Stomach (tissue), 9 donors: ENCODE results near the gene BCO1. TPM values are rescaled to one million over a fixed set of nuclear protein-coding genes. Genes with fewer than 3 reads are reported as not detected.
"Not testable (repeated sequence)": the region's sequence is repeated elsewhere in the genome, so short reads cannot be mapped to it uniquely, and the experiment has no call there.

Experiments used
- DNase-seq, 2 donors: peaks; one replicate each; pipeline versions ENCODE4 v3.0.0 to v3.0.0-alpha.2; 2013 to 2019
- H3K27ac ChIP-seq, 5 donors: fragments of 200-600 bp in 4 of 5; sonication (generic) in 4 of 5; one replicate each; pipeline ENCODE4 v1.5.1; 2013 to 2019; ENCODE audit warnings: mild to moderate bottlenecking in 1 of 5, moderate library complexity in 1 of 5
- H3K27me3 ChIP-seq, 3 donors: fragments of 200-600 bp; sonication (generic); one replicate each; pipeline ENCODE4 v1.5.1; 2017 to 2019; ENCODE audit warnings: mixed run types in 1 of 3
- H3K36me3 ChIP-seq, 4 donors: fragments of 200-600 bp; sonication (generic); 1 replicate in 3 of 4; 2 replicates in 1 of 4; pipeline ENCODE4 v1.5.1; 2016 to 2019
- H3K4me1 ChIP-seq, 4 donors: fragments of 200-600 bp; sonication (generic); one replicate each; pipeline ENCODE4 v1.5.1; 2016 to 2019
- H3K4me3 ChIP-seq, 4 donors: fragments of 200-600 bp; sonication (generic) in 3 of 4; one replicate each; pipeline ENCODE4 v1.5.1; 2016 to 2019; ENCODE audit warnings: mild to moderate bottlenecking in 1 of 4
- H3K9me3 ChIP-seq, 4 donors: fragments of 200-600 bp; sonication (generic); one replicate each; pipeline ENCODE4 v1.5.1; 2016 to 2019
- EP300 ChIP-seq: sonication (generic); formaldehyde crosslinking; IDR thresholded peaks from one replicate; pipeline ENCODE4 v1.6.1; 2017; ENCODE audit warnings: antibody characterized with exemption
- POLR2A ChIP-seq, 4 donors: fragments of 450-650 bp; IDR thresholded peaks; one replicate each; pipeline ENCODE4 v1.6.1; 2016; ENCODE audit warnings: antibody characterized with exemption in 4 of 4, control low read depth in 2 of 4, mild to moderate bottlenecking in 1 of 4, moderate library complexity in 1 of 4
- POLR2AphosphoS5 ChIP-seq, 3 donors: sonication (generic); formaldehyde crosslinking; IDR thresholded peaks; one replicate each; pipeline ENCODE4 v1.6.1; 2016; ENCODE audit warnings: antibody characterized with exemption in 3 of 3
- WGBS, 5 donors: extraction: QIAGEN DNeasy Blood & Tissue Kit in 3 of 5; methylation state at CpG; one replicate each; pipeline versions ENCODE4 v1.1.5 to v1.1.7; 2013 to 2018; 5-methylcytosine and 5-hydroxymethylcytosine counted together
- intact Hi-C: fragments of 100-400 bp; cut with DNase I; formaldehyde crosslinking; loops from one replicate; pipeline ENCODE4 v1.15.1; 2023; ENCODE audit warnings: low total_unique reads
- polyA plus RNA-seq, 3 donors: library from polyadenylated mRNA; stranded (reverse); fragments of 200-250 nt; gene quantifications; one replicate each; pipeline ENCODE4 v1.2.3, GENCODE V29; 2013
- total RNA-seq, 5 donors: library from RNA; depleted of rRNA; stranded (reverse); fragments of >200 nt; gene quantifications; one replicate each; pipeline versions ENCODE4 v1.1.0 to v1.2.3, GENCODE V29; 2014 to 2016
- TF ChIP-seq, protein P1 (sequence below), 7 experiments: fragments of 450-650 bp in 4 of 7; fragments of 200-600 bp in 3 of 7; sonication (generic) in 3 of 7; IDR thresholded peaks; one replicate each; pipeline ENCODE4 v1.5.1; 2016 to 2019; ENCODE audit warnings: antibody characterized with exemption in 7 of 7, control low read depth in 2 of 7, mild to moderate bottlenecking in 1 of 7
- donor health status: healthy with polysubstance abuse.
- donor health status: Bipolar disorder and iron deficiency.
- donor health status: healthy.

Gene BCO1
- total and polyA plus RNA-seq, 8 donors = 0.38 to 5.8 (median 2.1) TPM; not detected in 3

DNA sequence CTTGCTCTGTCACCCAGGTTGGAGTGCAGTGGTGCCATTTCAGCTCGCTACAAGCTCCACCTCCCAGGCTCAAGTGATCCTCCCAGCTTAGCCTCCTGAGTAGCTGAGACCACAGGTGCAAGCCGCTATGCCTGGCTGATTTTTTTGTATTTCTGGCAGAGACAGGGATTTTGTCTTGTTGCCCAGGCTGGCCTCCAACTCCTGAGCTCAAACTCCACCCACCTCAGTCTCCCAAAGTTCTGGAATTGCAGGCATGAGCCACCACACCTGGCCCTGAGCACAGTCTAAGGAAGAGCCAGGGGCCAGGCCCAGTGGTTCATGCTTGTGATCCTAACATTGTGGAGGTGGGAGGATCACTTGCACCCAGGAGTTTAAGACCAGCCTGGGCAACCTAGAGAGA, 21.8 kb upstream of the BCO1 start:
- intact Hi-C loops = no loop called here
- DNase-seq = no peak
- Histone ChIP-seq H3K4me3 (no peak overlapping the region), H3K27ac (no peak overlapping the region), H3K9me3 (no peaks in the 10 kb centered on the region), H3K36me3 (no peaks in the 10 kb centered on the region), H3K27me3 (peaks cover 0 to 4% (median 0%) of the 10 kb centered on the region in 3 donors), H3K4me1 (peaks cover 0 to 4% (median 0%) of the 10 kb centered on the region in 4 donors)
- WGBS, 5 donors = 81 to 100% (median 90%) methylated on average over 2 of the region's 2 CpGs
- no peak for TF ChIP-seq EP300
- TF ChIP-seq, protein P1, sequence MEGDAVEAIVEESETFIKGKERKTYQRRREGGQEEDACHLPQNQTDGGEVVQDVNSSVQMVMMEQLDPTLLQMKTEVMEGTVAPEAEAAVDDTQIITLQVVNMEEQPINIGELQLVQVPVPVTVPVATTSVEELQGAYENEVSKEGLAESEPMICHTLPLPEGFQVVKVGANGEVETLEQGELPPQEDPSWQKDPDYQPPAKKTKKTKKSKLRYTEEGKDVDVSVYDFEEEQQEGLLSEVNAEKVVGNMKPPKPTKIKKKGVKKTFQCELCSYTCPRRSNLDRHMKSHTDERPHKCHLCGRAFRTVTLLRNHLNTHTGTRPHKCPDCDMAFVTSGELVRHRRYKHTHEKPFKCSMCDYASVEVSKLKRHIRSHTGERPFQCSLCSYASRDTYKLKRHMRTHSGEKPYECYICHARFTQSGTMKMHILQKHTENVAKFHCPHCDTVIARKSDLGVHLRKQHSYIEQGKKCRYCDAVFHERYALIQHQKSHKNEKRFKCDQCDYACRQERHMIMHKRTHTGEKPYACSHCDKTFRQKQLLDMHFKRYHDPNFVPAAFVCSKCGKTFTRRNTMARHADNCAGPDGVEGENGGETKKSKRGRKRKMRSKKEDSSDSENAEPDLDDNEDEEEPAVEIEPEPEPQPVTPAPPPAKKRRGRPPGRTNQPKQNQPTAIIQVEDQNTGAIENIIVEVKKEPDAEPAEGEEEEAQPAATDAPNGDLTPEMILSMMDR (IDR thresholded peaks at IDR 0.05) = no peak
- TF ChIP-seq POLR2AphosphoS5 (IDR thresholded peaks at IDR 0.05) = no peak
- no peak for TF ChIP-seq POLR2A (IDR thresholded peaks at IDR 0.05)

DNA sequence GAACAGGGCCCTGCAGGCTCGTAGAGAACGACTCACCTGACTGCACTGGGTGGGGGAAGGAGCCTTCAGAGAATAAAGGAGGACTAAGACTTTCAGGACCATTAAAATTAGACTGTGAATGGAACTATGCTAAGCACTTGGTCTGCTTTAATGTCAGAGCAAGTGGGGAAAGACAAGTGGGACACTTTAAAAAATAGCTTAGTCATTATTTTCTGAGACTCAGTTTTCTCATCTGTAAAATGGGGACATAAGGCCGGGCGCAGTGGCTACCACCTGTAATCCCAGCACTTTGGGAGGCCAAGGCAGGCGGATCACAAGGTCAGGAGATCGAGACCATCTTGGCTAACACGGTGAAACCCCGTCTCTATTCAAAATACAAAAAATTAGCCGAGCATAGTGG, 19.3 kb upstream of the BCO1 start:
- WGBS, 5 donors = 79 to 89% (median 84%) methylated on average over 9 of the region's 9 CpGs
- intact Hi-C loops = no loop called here
- Histone ChIP-seq H3K27me3 (no peaks in the 10 kb centered on the region), H3K27ac (no peak overlapping the region), H3K9me3 (no peaks in the 10 kb centered on the region), H3K4me1 (peaks cover 0 to 12% (median 3%) of the 10 kb centered on the region in 4 donors), H3K36me3 (no peaks in the 10 kb centered on the region), H3K4me3 (no peak overlapping the region)
- DNase-seq = no peak
- TF ChIP-seq POLR2AphosphoS5 (IDR thresholded peaks at IDR 0.05) = no peak
- TF ChIP-seq, protein P1 (IDR thresholded peaks at IDR 0.05) = no peak
- TF ChIP-seq EP300 = no peak

DNA sequence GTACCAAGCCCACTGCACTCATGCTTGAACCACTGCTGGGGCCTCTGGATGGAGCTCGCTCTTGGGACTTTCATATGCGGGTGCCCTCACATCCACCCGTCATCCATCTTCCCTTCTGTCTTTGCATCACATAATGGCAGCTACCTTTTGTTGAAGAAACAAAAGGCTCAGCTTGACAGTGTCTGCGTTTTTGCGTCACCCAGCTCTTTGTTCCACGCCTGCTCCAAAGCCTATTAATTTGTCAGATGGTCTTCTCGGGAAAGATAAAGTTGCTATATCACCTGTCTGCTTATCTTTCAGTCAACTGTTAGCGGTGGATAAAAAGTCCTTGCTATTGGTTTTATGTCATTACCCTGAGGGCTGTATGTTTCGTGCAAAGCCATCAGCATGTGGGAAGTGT, 18.1 kb upstream of the BCO1 start:
- WGBS, 5 donors = 32 to 53% (median 45%) methylated on average over 9 of the region's 9 CpGs

DNA sequence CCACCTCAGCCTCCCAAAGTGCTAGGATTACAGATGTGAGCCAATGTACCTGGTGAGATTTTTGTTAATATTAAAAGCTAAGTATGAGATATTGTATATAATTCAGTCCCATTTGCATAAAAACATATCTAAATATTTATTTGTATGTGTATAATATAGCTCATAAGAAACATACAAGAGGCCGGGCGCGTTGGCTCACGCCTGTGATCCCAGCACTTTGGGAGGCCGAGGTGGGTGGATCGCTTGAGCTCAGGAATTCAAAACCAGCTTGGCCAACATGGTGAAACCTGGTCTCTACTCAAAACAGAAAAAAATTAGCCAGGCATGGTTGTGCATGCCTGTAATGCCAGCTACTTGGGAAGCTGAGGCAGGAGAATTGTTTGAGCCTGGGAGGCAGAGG, 16.8 kb upstream of the BCO1 start:
- Histone ChIP-seq H3K27ac (no peak overlapping the region), H3K4me3 (no peak overlapping the region), H3K9me3 (no peaks in the 10 kb centered on the region), H3K36me3 (no peaks in the 10 kb centered on the region), H3K4me1 (peaks cover 0 to 12% (median 1%) of the 10 kb centered on the region in 4 donors), H3K27me3 (no peaks in the 10 kb centered on the region)
- DNase-seq = no peak
- 76 to 91% (median 85%) methylated on average over 6 of the region's 6 CpGs for WGBS, 5 donors
- no peak for TF ChIP-seq EP300
- TF ChIP-seq POLR2AphosphoS5 (IDR thresholded peaks at IDR 0.05) = no peak
- no peak for TF ChIP-seq POLR2A (IDR thresholded peaks at IDR 0.05)
- TF ChIP-seq, protein P1 (IDR thresholded peaks at IDR 0.05) = no peak
- intact Hi-C loops = no loop called here

More for the DNA sequence above, 18.1 kb upstream of the BCO1 start:
- intact Hi-C loops = no loop called here
- H3K36me3 ChIP-seq = no peaks in the 10 kb centered on the region
- peaks cover 0 to 12% (median 1%) of the 10 kb centered on the region in 4 donors for H3K4me1 ChIP-seq
- no peak for TF ChIP-seq POLR2A (IDR thresholded peaks at IDR 0.05)
- no peaks in the 10 kb centered on the region for H3K27me3 ChIP-seq
- no peak overlapping the region for H3K27ac ChIP-seq
- no peak overlapping the region for H3K4me3 ChIP-seq
- no peak for DNase-seq
- H3K9me3 ChIP-seq = no peaks in the 10 kb centered on the region

DNA sequence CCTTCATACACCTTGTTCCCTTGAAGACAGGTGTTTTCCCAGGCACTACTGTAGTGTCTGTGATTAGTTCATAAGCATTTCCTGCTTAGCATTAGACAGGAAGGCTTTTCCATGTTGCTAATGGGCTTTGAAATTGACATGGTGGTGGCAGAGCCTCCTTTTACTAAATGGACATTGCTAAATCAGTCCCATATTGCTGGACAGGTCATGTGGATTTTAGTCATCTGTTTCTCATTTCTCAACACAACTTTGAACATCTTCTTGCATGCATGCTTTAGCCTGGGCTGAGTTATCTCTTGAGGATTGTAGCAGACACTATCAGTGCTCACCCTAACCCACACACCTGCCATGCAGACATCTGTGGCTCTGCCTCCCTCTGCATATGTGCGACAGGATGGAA, 13.7 kb upstream of the BCO1 start:
- H3K4me1 ChIP-seq = peaks cover 0 to 12% (median 1%) of the 10 kb centered on the region in 4 donors
- WGBS, 5 donors = 63 to 97% (median 75%) methylated on average over 1 of the region's 1 CpG
- intact Hi-C loops = no loop called here

DNA sequence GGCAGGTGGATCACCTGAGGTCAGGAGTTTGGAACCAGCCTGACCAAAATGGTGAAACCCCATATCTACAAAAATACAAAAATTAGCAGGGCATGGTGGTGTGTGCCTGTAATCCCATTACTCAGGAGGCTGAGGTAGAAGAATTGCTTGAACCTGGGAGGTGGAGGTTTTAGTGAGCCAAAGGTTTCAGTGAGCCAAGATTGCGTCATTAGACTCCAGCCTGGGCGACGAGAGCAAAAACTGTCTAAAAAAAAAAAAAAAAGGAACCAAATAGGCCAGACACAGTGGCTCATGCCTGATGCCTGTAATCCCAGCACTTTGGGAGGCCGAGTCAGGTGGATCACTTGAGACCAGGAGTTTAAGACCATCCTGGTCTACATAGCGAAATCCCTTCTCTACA, 12.8 kb upstream of the BCO1 start:
- H3K27me3 ChIP-seq, DNase-seq, H3K9me3 ChIP-seq, intact Hi-C loops, H3K27ac ChIP-seq, H3K4me3 ChIP-seq, H3K36me3 ChIP-seq: not testable (repeated sequence)
- 85 to 93% (median 89%) methylated on average over 2 to 5 of the region's 5 CpGs for WGBS, 5 donors
- H3K4me1 ChIP-seq = peaks cover 0 to 12% (median 1%) of the 10 kb centered on the region in 4 donors

More for the DNA sequence above, 13.7 kb upstream of the BCO1 start:
- Histone ChIP-seq H3K36me3 (no peaks in the 10 kb centered on the region), H3K27ac (no peak overlapping the region), H3K9me3 (no peaks in the 10 kb centered on the region), H3K4me3 (no peak overlapping the region), H3K27me3 (no peaks in the 10 kb centered on the region)
- TF ChIP-seq EP300 (no peak), POLR2A (IDR thresholded peaks at IDR 0.05) (no peak), POLR2AphosphoS5 (IDR thresholded peaks at IDR 0.05) (no peak)
- TF ChIP-seq, protein P1 (IDR thresholded peaks at IDR 0.05) = no peak
- no peak for DNase-seq
